ENCODE measurements around the gene NEURL3. TPM values are rescaled to one million over a fixed set of nuclear protein-coding genes. Genes with fewer than 3 reads are reported as not detected.

NEURL3 gene
- total and polyA plus RNA-seq, 9 of the 15 experiments (the other 6 are each of a cell fraction or from before 2014, with no cell fraction given) = not detected

GRCh38 chr2:96485751-96486651, 19.2 kb downstream of the NEURL3 start (continued):
- TF ChIP-seq ZNF232 (CRISPR knock-in tag; IDR thresholded peaks at IDR 0.05) (no peak), NR2C2 (CRISPR knock-in tag; IDR thresholded peaks at IDR 0.05) (no peak), NR2C2 (tag; IDR thresholded peaks at IDR 0.05) (peak; percentile 47), GTF3C2 (IDR thresholded peaks at IDR 0.05; ENCODE audit: borderline replicate concordance, extremely low read depth, insufficient read length) (no peak), ZBTB17 (CRISPR knock-in tag; IDR thresholded peaks at IDR 0.05) (no peak), L3MBTL2 (IDR thresholded peaks at IDR 0.05) (peak; percentile 33; the same call in 1 of the 2 replicates), ARID4B (CRISPR knock-in tag; IDR thresholded peaks at IDR 0.05) (no peak), NCOR1 (IDR thresholded peaks at IDR 0.05) (no peak), XRCC3 (IDR thresholded peaks at IDR 0.05) (no peak), TSC22D4 (tag; IDR thresholded peaks at IDR 0.05) (no peak), ZNF584 (CRISPR knock-in tag; IDR thresholded peaks at IDR 0.05; ENCODE audit: low read depth) (no peak)
- TF ChIP-seq, protein P1, sequence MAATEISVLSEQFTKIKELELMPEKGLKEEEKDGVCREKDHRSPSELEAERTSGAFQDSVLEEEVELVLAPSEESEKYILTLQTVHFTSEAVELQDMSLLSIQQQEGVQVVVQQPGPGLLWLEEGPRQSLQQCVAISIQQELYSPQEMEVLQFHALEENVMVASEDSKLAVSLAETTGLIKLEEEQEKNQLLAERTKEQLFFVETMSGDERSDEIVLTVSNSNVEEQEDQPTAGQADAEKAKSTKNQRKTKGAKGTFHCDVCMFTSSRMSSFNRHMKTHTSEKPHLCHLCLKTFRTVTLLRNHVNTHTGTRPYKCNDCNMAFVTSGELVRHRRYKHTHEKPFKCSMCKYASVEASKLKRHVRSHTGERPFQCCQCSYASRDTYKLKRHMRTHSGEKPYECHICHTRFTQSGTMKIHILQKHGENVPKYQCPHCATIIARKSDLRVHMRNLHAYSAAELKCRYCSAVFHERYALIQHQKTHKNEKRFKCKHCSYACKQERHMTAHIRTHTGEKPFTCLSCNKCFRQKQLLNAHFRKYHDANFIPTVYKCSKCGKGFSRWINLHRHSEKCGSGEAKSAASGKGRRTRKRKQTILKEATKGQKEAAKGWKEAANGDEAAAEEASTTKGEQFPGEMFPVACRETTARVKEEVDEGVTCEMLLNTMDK (IDR thresholded peaks at IDR 0.05; ENCODE audit: borderline replicate concordance, insufficient read depth, low read depth, low read length, poor library complexity, severe bottlenecking) = no peak
- TF ChIP-seq, protein P2, sequence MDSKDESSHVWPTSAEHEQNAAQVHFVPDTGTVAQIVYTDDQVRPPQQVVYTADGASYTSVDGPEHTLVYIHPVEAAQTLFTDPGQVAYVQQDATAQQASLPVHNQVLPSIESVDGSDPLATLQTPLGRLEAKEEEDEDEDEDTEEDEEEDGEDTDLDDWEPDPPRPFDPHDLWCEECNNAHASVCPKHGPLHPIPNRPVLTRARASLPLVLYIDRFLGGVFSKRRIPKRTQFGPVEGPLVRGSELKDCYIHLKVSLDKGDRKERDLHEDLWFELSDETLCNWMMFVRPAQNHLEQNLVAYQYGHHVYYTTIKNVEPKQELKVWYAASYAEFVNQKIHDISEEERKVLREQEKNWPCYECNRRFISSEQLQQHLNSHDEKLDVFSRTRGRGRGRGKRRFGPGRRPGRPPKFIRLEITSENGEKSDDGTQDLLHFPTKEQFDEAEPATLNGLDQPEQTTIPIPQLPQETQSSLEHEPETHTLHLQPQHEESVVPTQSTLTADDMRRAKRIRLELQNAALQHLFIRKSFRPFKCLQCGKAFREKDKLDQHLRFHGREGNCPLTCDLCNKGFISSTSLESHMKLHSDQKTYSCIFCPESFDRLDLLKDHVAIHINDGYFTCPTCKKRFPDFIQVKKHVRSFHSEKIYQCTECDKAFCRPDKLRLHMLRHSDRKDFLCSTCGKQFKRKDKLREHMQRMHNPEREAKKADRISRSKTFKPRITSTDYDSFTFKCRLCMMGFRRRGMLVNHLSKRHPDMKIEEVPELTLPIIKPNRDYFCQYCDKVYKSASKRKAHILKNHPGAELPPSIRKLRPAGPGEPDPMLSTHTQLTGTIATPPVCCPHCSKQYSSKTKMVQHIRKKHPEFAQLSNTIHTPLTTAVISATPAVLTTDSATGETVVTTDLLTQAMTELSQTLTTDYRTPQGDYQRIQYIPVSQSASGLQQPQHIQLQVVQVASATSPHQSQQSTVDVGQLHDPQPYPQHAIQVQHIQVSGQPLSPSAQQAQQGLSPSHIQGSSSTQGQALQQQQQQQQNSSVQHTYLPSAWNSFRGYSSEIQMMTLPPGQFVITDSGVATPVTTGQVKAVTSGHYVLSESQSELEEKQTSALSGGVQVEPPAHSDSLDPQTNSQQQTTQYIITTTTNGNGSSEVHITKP (IDR thresholded peaks at IDR 0.05; ENCODE audit: partially characterized antibody) = peak; percentile 79

Measured in K562 (cell line).